Breast epithelium (tissue), 4 donors: Measurements from ENCODE around the gene WDR37. TPM values are rescaled to one million over a fixed set of nuclear protein-coding genes. Genes with fewer than 3 reads are reported as not detected.

Experiments
- DNase-seq, 2 donors: peaks; one replicate each; pipeline ENCODE4 v3.0.0-alpha.2; 2019; ENCODE audit warnings: low spot score in 2 of 2
- H3K27ac ChIP-seq, 2 donors: fragments of 200-600 bp; sonication (generic) in 1 of 2; one replicate each; pipeline ENCODE4 v1.5.1; 2016 to 2019; ENCODE audit warnings: mild to moderate bottlenecking in 1 of 2
- H3K27me3 ChIP-seq, 2 donors: fragments of 200-600 bp; sonication (generic) in 1 of 2; one replicate each; pipeline versions ENCODE4 v1.5.1 to v1.6.0; 2017 to 2019; ENCODE audit warnings: control low read depth in 1 of 2, mild to moderate bottlenecking in 1 of 2
- H3K36me3 ChIP-seq: fragments of 200-600 bp; one replicate; pipeline ENCODE4 v1.5.1; 2019
- H3K4me1 ChIP-seq, 2 donors: fragments of 200-600 bp; sonication (generic); one replicate each; pipeline ENCODE4 v1.5.1; 2016 to 2019; ENCODE audit warnings: control low read depth in 1 of 2
- H3K4me3 ChIP-seq, 3 donors: fragments of 200-600 bp; sonication (generic); 1 replicate in 2 of 3; 2 replicates in 1 of 3; pipeline ENCODE4 v1.5.1; 2016 to 2019; ENCODE audit warnings: mild to moderate bottlenecking in 3 of 3, moderate library complexity in 2 of 3
- H3K9me3 ChIP-seq, 2 donors: fragments of 200-600 bp; sonication (generic) in 1 of 2; one replicate each; pipeline ENCODE4 v1.5.1; 2016 to 2019; ENCODE audit warnings: control low read depth in 1 of 2
- POLR2A ChIP-seq: fragments of 450-650 bp; IDR thresholded peaks from one replicate; pipeline ENCODE4 v1.6.1; 2016; ENCODE audit warnings: antibody characterized with exemption, mild to moderate bottlenecking, moderate library complexity
- POLR2AphosphoS5 ChIP-seq, 3 donors: sonication (generic); formaldehyde crosslinking; IDR thresholded peaks; one replicate each; pipeline ENCODE4 v1.6.1; 2017; ENCODE audit warnings: antibody characterized with exemption in 3 of 3
- intact Hi-C: fragments of 100-400 bp; cut with DNase I; formaldehyde crosslinking; loops from one replicate; pipeline ENCODE4 v1.15.1; 2023; ENCODE audit warnings: low total_unique reads
- total RNA-seq, 3 donors: library from RNA; depleted of rRNA; stranded (reverse); fragments of >200 nt; gene quantifications; one replicate each; pipeline ENCODE4 v1.1.0, GENCODE V29; 2016
- TF ChIP-seq, protein P1 (sequence below), 3 donors: fragments of 450-650 bp; IDR thresholded peaks; one replicate each; pipeline ENCODE4 v1.5.1; 2016 to 2017; ENCODE audit warnings: antibody characterized with exemption in 3 of 3, mild to moderate bottlenecking in 3 of 3, moderate library complexity in 3 of 3

Gene WDR37
- total RNA-seq, 3 donors from 2014 or later = 13.9 to 18.0 (median 14.4) TPM

- Histone ChIP-seq H3K4me1 (no peaks in the 10 kb centered on the region), H3K9me3 (no peaks in the 10 kb centered on the region), H3K27me3 (no peaks in the 10 kb centered on the region), H3K27ac (no peak overlapping the region), H3K4me3 (no peak overlapping the region), H3K36me3 (no peaks in the 10 kb centered on the region)
- TF ChIP-seq POLR2A (no peak), POLR2AphosphoS5 (IDR thresholded peaks at IDR 0.05) (no peak)
- intact Hi-C loops = no loop called here
- peak in 1 of 2 donors; percentile 47 for DNase-seq
Measured at GRCh38 chr10:1097436-1097835, 41.3 kb downstream of the WDR37 start.

DNA sequence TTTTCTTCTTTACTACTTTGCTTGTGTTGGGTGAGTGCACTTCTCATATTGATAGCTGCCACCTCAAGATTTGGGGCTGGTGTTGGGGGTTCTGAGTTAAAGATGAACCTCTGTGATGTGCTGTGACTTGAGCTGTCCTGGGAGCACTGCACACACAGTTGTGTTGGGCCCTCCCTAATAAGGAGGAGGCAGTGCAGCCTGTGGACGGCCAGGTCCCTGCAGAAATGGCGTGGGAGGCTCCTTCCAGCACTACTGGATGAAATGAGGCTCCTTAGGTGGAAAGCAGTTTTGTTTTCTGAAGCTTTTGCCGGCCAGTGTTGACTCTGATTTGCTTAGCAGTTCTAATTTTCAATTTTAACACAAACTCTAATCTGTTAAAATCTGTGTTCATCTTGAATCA, 44.0 kb downstream of the WDR37 start:
- Histone ChIP-seq H3K4me3 (no peak overlapping the region), H3K27ac (no peak overlapping the region), H3K36me3 (no peaks in the 10 kb centered on the region), H3K27me3 (no peaks in the 10 kb centered on the region), H3K4me1 (no peaks in the 10 kb centered on the region), H3K9me3 (no peaks in the 10 kb centered on the region)
- no peak for DNase-seq
- TF ChIP-seq POLR2AphosphoS5 (IDR thresholded peaks at IDR 0.05) (no peak), POLR2A (no peak)
- TF ChIP-seq, protein P1, sequence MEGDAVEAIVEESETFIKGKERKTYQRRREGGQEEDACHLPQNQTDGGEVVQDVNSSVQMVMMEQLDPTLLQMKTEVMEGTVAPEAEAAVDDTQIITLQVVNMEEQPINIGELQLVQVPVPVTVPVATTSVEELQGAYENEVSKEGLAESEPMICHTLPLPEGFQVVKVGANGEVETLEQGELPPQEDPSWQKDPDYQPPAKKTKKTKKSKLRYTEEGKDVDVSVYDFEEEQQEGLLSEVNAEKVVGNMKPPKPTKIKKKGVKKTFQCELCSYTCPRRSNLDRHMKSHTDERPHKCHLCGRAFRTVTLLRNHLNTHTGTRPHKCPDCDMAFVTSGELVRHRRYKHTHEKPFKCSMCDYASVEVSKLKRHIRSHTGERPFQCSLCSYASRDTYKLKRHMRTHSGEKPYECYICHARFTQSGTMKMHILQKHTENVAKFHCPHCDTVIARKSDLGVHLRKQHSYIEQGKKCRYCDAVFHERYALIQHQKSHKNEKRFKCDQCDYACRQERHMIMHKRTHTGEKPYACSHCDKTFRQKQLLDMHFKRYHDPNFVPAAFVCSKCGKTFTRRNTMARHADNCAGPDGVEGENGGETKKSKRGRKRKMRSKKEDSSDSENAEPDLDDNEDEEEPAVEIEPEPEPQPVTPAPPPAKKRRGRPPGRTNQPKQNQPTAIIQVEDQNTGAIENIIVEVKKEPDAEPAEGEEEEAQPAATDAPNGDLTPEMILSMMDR (IDR thresholded peaks at IDR 0.05) = no peak
- intact Hi-C loops = no loop called here

DNA sequence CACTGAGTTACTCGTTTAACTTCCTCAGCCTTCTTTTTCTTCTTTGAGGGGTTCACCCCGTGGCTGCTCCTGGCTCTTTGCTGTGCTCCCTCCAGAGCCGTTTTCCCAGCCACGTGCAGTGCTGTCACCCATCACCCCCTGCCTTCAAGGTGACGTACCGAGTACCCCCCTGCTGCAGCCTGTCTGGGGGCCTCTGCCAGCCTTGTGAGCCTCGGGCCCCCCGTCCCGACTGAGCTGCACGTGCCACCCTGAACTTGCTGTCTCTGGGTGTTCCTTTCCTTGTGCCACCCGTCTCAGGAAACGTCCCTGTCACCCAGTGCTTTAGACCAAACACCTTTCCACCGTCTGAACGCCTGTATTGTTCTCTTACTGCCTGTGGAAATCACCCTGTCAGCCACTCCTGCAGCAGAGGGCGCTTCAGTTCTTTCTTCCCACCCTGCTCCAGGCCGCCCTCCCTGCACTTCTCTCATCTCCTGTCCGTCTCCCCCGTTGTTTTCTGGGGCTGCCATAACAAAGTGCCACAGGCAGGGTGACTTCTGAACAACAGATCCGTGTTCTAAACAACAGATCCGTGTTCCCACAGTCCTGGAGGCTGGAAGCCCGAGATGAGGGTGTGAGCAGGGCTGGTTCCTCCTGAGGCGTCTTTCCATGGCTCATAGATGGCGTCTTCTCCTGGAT, 44.6 kb downstream of the WDR37 start:
- Histone ChIP-seq H3K4me1 (no peaks in the 10 kb centered on the region), H3K27me3 (no peaks in the 10 kb centered on the region), H3K27ac (no peak overlapping the region), H3K36me3 (peaks cover under 1% of the 10 kb centered on the region), H3K9me3 (no peaks in the 10 kb centered on the region), H3K4me3 (no peak overlapping the region)
- peak in 1 of 2 donors; percentile 31 for DNase-seq
- intact Hi-C loops = no loop called here
- TF ChIP-seq, protein P1 (IDR thresholded peaks at IDR 0.05) = no peak
- TF ChIP-seq POLR2AphosphoS5 (IDR thresholded peaks at IDR 0.05) = no peak
- no peak for TF ChIP-seq POLR2A

DNA sequence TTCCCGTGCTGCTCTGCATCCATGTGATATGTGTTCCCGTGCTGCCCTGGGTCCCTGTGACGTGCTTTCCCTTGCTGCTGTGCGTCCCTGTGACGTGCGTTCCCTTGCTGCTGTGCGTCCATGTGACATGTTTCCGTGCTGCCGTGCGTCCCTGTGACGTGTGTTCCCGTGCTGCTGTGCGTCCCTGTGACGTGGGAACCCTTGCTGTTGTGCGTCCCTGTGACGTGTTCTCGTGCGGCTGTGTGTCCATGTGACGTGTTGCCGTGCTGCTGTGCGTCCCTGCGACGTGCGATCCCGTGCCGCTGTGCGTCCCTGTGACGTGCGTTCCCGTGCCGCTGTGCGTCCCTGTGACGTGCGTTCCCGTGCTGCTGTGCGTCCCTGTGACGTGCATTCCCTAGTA, 45.8 kb downstream of the WDR37 start:
- Histone ChIP-seq H3K4me1 (no peaks in the 10 kb centered on the region), H3K9me3 (no peaks in the 10 kb centered on the region), H3K27me3 (no peaks in the 10 kb centered on the region), H3K27ac (no peak overlapping the region), H3K36me3 (peaks cover 4% of the 10 kb centered on the region), H3K4me3 (no peak overlapping the region)
- DNase-seq = no peak
- intact Hi-C loops = no loop called here
- TF ChIP-seq POLR2A = no peak
- TF ChIP-seq, protein P1 (IDR thresholded peaks at IDR 0.05) = no peak
- TF ChIP-seq POLR2AphosphoS5 (IDR thresholded peaks at IDR 0.05) = no peak

DNA sequence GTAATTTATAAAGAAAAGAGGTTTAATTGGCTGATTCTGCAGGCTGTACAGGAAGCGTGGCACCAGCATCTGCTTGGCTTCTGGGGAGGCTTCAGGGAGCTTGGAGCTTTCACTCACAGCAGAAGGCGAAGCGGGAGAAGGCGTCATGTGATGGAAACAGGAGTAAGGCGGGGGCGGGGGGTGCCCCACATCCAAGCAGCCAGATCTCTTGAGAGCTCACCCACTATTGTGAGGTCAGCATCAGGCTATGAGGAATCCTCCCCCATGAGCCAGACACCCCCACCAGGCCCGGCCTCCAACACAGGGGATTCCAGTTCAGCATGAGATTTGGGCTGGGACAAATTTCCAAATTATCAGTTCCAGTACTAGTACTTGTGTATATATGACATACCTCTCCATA, 46.2 kb downstream of the WDR37 start:
- DNase-seq = no peak
- Histone ChIP-seq H3K9me3 (no peaks in the 10 kb centered on the region), H3K27me3 (no peaks in the 10 kb centered on the region), H3K4me1 (no peaks in the 10 kb centered on the region), H3K36me3 (peaks cover 4% of the 10 kb centered on the region), H3K4me3 (no peak overlapping the region), H3K27ac (no peak overlapping the region)
- intact Hi-C loops = no loop called here
- TF ChIP-seq POLR2A (no peak), POLR2AphosphoS5 (IDR thresholded peaks at IDR 0.05) (no peak)
- TF ChIP-seq, protein P1 (IDR thresholded peaks at IDR 0.05) = no peak
